Endothelial cell of umbilical vein (primary cell): ENCODE measurements around the gene LMLN. TPM values are rescaled to one million over a fixed set of nuclear protein-coding genes. Genes with fewer than 3 reads are reported as not detected.

Experiments used
- BruUV-seq: library from RNA; stranded (reverse); fragments of 400-500 nt; replicated peaks from 2 replicates; lab custom pipeline; 2021; lab: Mats Ljungman, UMichigan
- CTCF ChIA-PET: fragments of 300-600, 350-600 bp; sonication (Branson Sonifier 250); formaldehyde crosslinking; loops from one replicate; lab custom pipeline; 2021; ENCODE audit warnings: antibody characterized with exemption, inconsistent platforms; lab: Charles Lee
- POLR2A ChIA-PET: fragments of 300-600, 350-600 bp; sonication (Branson Sonifier 250); formaldehyde crosslinking; loops from one replicate; lab custom pipeline; 2021; ENCODE audit warnings: antibody characterized with exemption, inconsistent platforms; lab: Charles Lee
- DNase-seq: peaks from one replicate; pipeline ENCODE4 v3.0.0-alpha.2; 2011; ENCODE audit warnings: low read depth, low spot score
- FAIRE-seq: peaks from 2 replicates; lab custom pipeline; 2011; peaks lifted over from hg19 to GRCh38; lab: Jason Lieb, UNC
- H2AFZ ChIP-seq: 2 replicates; pipeline ENCODE4 v1.6.0; 2012; ENCODE audit warnings: low read depth, low read length, control low read depth, inconsistent platforms
- H3K27ac ChIP-seq: 2 replicates; pipeline ENCODE4 v1.5.1; 2011; ENCODE audit warnings: low read depth, mild to moderate bottlenecking, control low read depth, low read length, moderate library complexity; ENCODE audit not compliant: insufficient read depth
- H3K27me3 ChIP-seq, 2 experiments: 2 replicates each; pipeline versions ENCODE4 v1.6.0 to v1.6.1; 2011; ENCODE audit warnings: low read length in 2 of 2, mixed read lengths in 1 of 2; ENCODE audit not compliant: control insufficient read depth in 2 of 2, insufficient read depth in 2 of 2
- H3K36me3 ChIP-seq, 2 experiments: 2 replicates in 1 of 2; 3 replicates in 1 of 2; pipeline ENCODE4 v1.5.1; 2011; ENCODE audit warnings: low read length in 2 of 2, mild to moderate bottlenecking in 1 of 2, moderate library complexity in 1 of 2; ENCODE audit not compliant: control insufficient read depth in 2 of 2, insufficient read depth in 2 of 2; ENCODE audit errors: extremely low read depth in 1 of 2
- H3K4me1 ChIP-seq: 3 replicates; pipeline ENCODE4 v1.5.1; 2011; ENCODE audit warnings: mild to moderate bottlenecking, low read length; ENCODE audit not compliant: control insufficient read depth, insufficient read depth; ENCODE audit errors: extremely low read depth
- H3K4me2 ChIP-seq: 2 replicates; pipeline ENCODE4 v1.6.1; 2011; ENCODE audit warnings: low read length, control low read depth, mixed read lengths; ENCODE audit not compliant: insufficient read depth
- H3K4me3 ChIP-seq, 3 experiments: fragments of 200-600 bp in 1 of 3; sonication (generic), shearing (Covaris generic) in 1 of 3; replicated peaks in 1 of 3; 2 replicates each; pipeline ENCODE4 v1.5.1; 2011 to 2016; ENCODE audit warnings: control low read depth in 3 of 3, low read length in 3 of 3, mild to moderate bottlenecking in 2 of 3, inconsistent platforms in 1 of 3, low read depth in 1 of 3, moderate library complexity in 1 of 3; ENCODE audit not compliant: insufficient read depth in 1 of 3
- H3K79me2 ChIP-seq: 2 replicates; pipeline ENCODE4 v1.6.0; 2012; ENCODE audit warnings: low read length, inconsistent platforms; ENCODE audit not compliant: control insufficient read depth, insufficient read depth
- H3K9ac ChIP-seq: replicated peaks from 2 replicates; pipeline ENCODE3; 2011; ENCODE audit warnings: low read length, control low read depth; ENCODE audit not compliant: insufficient read depth; ENCODE audit errors: extremely low read depth
- H3K9me1 ChIP-seq: replicated peaks from 3 replicates; pipeline ENCODE4 v1.6.0; 2011; ENCODE audit warnings: mild to moderate bottlenecking, low read length; ENCODE audit not compliant: control insufficient read depth, insufficient read depth; ENCODE audit errors: extremely low read depth
- H3K9me3 ChIP-seq: replicated peaks from 2 replicates; pipeline ENCODE4 v1.5.1; 2012; ENCODE audit warnings: low read length, inconsistent platforms; ENCODE audit not compliant: control insufficient read depth, insufficient read depth
- H4K20me1 ChIP-seq: replicated peaks from 2 replicates; pipeline ENCODE3; 2011; ENCODE audit warnings: mild to moderate bottlenecking, low read length; ENCODE audit not compliant: control insufficient read depth, insufficient read depth; ENCODE audit errors: extremely low read depth
- CTCF ChIP-seq, 2 donors: IDR thresholded peaks; 1 replicate in 1 of 2; 2 replicates in 1 of 2; pipeline ENCODE4 v1.5.1; 2011; ENCODE audit warnings: low read length in 2 of 2, mild to moderate bottlenecking in 2 of 2, moderate library complexity in 2 of 2, control low read depth in 1 of 2, inconsistent platforms in 1 of 2, low read depth in 1 of 2; ENCODE audit not compliant: insufficient read depth in 1 of 2; ENCODE audit errors: extremely low read depth in 1 of 2
- EZH2 ChIP-seq: IDR thresholded peaks from 2 replicates; pipeline ENCODE4 v1.6.1; 2012; ENCODE audit warnings: borderline replicate concordance, low read depth, mild to moderate bottlenecking, moderate library complexity, low read length, inconsistent platforms; ENCODE audit not compliant: severe bottlenecking
- FOS ChIP-seq: IDR thresholded peaks from 2 replicates; pipeline ENCODE4 v1.6.1; 2011; ENCODE audit warnings: mild to moderate bottlenecking, low read length, moderate library complexity, borderline replicate concordance; ENCODE audit not compliant: insufficient read depth
- GATA2 ChIP-seq: IDR thresholded peaks from 2 replicates; pipeline ENCODE4 v1.7.0; 2011; ENCODE audit warnings: low read depth, mild to moderate bottlenecking, moderate library complexity, mixed read lengths, low read length; ENCODE audit not compliant: insufficient read length, insufficient read depth
- JUN ChIP-seq: IDR thresholded peaks from 2 replicates; pipeline ENCODE4 v1.6.1; 2011; ENCODE audit warnings: borderline replicate concordance, low read depth; ENCODE audit not compliant: insufficient read length, insufficient read depth
- MAX ChIP-seq: IDR thresholded peaks from 2 replicates; pipeline ENCODE4 v1.6.1; 2011; ENCODE audit not compliant: insufficient read depth, insufficient read length
- MYC ChIP-seq: IDR thresholded peaks from one replicate; pipeline ENCODE4 v1.6.1; 2011; ENCODE audit warnings: mild to moderate bottlenecking, low read depth, low read length
- POLR2A ChIP-seq: IDR thresholded peaks from 2 replicates; pipeline ENCODE4 v1.6.1; 2012; ENCODE audit warnings: low read depth, mild to moderate bottlenecking, control low read depth, low read length
- POLR2AphosphoS5 ChIP-seq: IDR thresholded peaks from 2 replicates; pipeline ENCODE4 v1.6.1; 2012; ENCODE audit warnings: low read depth, mild to moderate bottlenecking, control low read depth, low read length, moderate library complexity; ENCODE audit not compliant: insufficient read depth
- dilution Hi-C: fragments of 300-500 bp; cut with MboI; formaldehyde crosslinking; loops from one replicate; pipeline ENCODE4 v1.15.0; 2019; ENCODE audit warnings: low sequenced_read_pairs; ENCODE audit not compliant: extremely low pct_ligation_motif_present
- intact Hi-C: fragments of 100-400 bp; cut with micrococcal nuclease; formaldehyde crosslinking; loops from one replicate; pipeline ENCODE4 v1.10.0; 2022
- polyA plus RNA-seq, 4 experiments: library from polyadenylated mRNA; depleted of rRNA in 3 of 4; stranded (reverse) in 3 of 4; unstranded in 1 of 4; fragments of >200 nt; gene quantifications; 2 replicates each; pipeline versions ENCODE4 v1.2.1 to v1.2.3, GENCODE V29; 2011 to 2012; ENCODE audit warnings: missing spikeins in 1 of 4
- total RNA-seq: library from RNA; stranded (reverse); gene quantifications from 2 replicates; pipeline ENCODE4 v1.2.3, GENCODE V29; 2021

LMLN gene
- total and polyA plus RNA-seq, 2 donors (not counting 3 experiments of a cell fraction or from before 2014, with no cell fraction given): 4.8 to 6.5 TPM

GRCh38 chr3:198071602-198072287 is 111.7 kb downstream of the LMLN start:
- Histone ChIP-seq H3K79me2 (no peaks in the 10 kb centered on the region), H3K4me3 (no peak overlapping the region), H3K9me1 (no peaks in the 10 kb centered on the region), H3K9ac (no peak overlapping the region), H3K9me3 (no peaks in the 10 kb centered on the region), H3K4me2 (no peak overlapping the region), H3K4me1 (no peaks in the 10 kb centered on the region), H2AFZ (no peak overlapping the region), H3K27me3 (peaks cover 13 to 36% of the 10 kb centered on the region in 2 experiments), H4K20me1 (no peaks in the 10 kb centered on the region), H3K36me3 (no peaks in the 10 kb centered on the region), H3K27ac (no peak overlapping the region)
- ChIA-PET POLR2A (no interaction called here), CTCF (interaction anchor here (0.7 to 2.1 kb wide), 6 partner anchors 9 to 168 kb away, joined by 3 to 20 read pairs (median 5); no protein-coding TSS in a partner anchor)
- TF ChIP-seq GATA2 (peak; percentile 67), POLR2AphosphoS5 (no peak), EZH2 (no peak), MAX (no peak), JUN (peak; percentile 96), MYC (no peak), CTCF (IDR thresholded peaks at IDR 0.05; ENCODE audit: extremely low read depth in 1 of 2, insufficient read depth in 1 of 2, low read depth in 1 of 2, low read length in 2 of 2) (peak in 1 of 2 donors; percentile 20), FOS (peak; percentile 99), POLR2A (no peak)
- dilution Hi-C loops: no loop called here
- peak; percentile 93 for FAIRE-seq
- peak; percentile 79 for DNase-seq
- BruUV-seq: no TSS peak
- intact Hi-C loops: no loop called here
